HG02852 (cell line): Measurements from ENCODE around the gene TRPC5OS.

ENCODE experiments used
- ATAC-seq: cut with Tn5 transposase; IDR thresholded peaks from one replicate; pipeline ENCODE4 v1.9.1; 2021; ENCODE audit warnings: mild to moderate bottlenecking, moderate library complexity; ENCODE audit not compliant: unreplicated experiment

TRPC5OS gene

DNA sequence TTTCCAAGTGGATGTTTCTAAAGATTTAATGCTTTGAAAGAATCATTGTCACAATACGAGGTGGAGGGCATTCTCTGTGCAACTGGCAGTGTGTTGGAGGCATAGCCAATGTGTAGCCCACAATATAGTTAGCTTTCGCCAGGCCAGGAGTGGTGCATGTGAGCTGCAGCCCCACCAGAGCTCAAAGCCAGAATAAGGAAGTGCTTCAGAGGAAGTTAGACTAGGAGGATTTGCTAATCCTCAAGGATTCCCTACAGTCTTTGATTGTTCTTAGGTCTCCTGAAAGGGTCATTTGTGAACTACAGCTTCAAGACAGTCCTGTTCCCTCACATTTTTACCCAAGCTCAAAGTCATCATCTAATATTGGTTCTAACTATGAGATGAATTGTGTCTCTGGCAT, 16.4 kb downstream of the TRPC5OS start:
- ATAC-seq, result no peak

DNA sequence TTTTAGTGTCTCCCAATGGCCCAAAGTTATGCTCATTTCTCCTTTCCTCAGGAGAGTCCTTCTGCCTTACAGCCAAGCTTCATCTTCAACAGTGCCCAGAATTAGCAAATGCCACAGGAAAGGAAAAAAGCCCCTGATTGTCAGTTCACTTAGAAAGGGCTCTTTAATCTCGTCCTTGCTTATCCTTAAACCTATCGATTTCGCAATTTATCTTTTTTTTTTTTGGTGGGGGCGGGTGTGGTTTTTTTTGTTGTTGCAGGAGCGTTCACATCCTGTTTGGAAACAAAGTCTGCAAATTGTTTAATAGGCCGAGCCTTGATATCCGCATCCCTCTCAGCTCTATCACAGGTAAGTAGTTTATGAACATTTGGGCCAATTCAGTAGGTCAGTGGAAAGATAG, 20.2 kb downstream of the TRPC5OS start:
- no peak for ATAC-seq

- no peak for ATAC-seq
These were observed 38.6 kb downstream of the TRPC5OS start for GRCh38 chrX:111914398-111915090.

- no peak for ATAC-seq
These were observed 41.6 kb downstream of the TRPC5OS start for GRCh38 chrX:111917591-111917990.

- no peak for ATAC-seq
These were observed 52.5 kb downstream of the TRPC5OS start for GRCh38 chrX:111928456-111928855.
